H9 (cell line): ENCODE measurements around the gene ABCG1. TPM values are rescaled to one million over a fixed set of nuclear protein-coding genes. Genes with fewer than 3 reads are reported as not detected.

Source experiments
- DNase-seq: peaks from one replicate; pipeline ENCODE4 v3.0.0-alpha.2; 2017
- H2AFZ ChIP-seq: one replicate; pipeline ENCODE4 v1.6.1; 2013; ENCODE audit warnings: mild to moderate bottlenecking, low read length, control low read depth, moderate library complexity
- H2AK5ac ChIP-seq: 2 replicates; pipeline ENCODE4 v1.6.1; 2013; ENCODE audit warnings: low read length, control low read depth, mixed read lengths; ENCODE audit not compliant: insufficient read length
- H2BK120ac ChIP-seq: one replicate; pipeline ENCODE4 v1.6.1; 2013; ENCODE audit warnings: low read depth, mild to moderate bottlenecking, low read length, control low read depth, inconsistent platforms; ENCODE audit not compliant: poor library complexity, severe bottlenecking
- H2BK12ac ChIP-seq: 2 replicates; pipeline ENCODE4 v1.6.1; 2013; ENCODE audit warnings: low read length, control low read depth, mixed read lengths, low read depth; ENCODE audit not compliant: insufficient read length
- H2BK15ac ChIP-seq: 2 replicates; pipeline ENCODE4 v1.6.1; 2013; ENCODE audit warnings: low read depth, low read length, control low read depth
- H2BK20ac ChIP-seq: one replicate; pipeline ENCODE4 v1.6.1; 2013; ENCODE audit warnings: low read depth, mild to moderate bottlenecking, low read length, control low read depth, inconsistent platforms; ENCODE audit not compliant: poor library complexity, severe bottlenecking
- H2BK5ac ChIP-seq: 2 replicates; pipeline ENCODE4 v1.6.1; 2013; ENCODE audit warnings: low read length, control low read depth, mixed read lengths; ENCODE audit not compliant: insufficient read length
- H3K14ac ChIP-seq: 2 replicates; pipeline ENCODE4 v1.6.1; 2013; ENCODE audit warnings: low read length, control low read depth; ENCODE audit not compliant: insufficient read depth
- H3K18ac ChIP-seq: 2 replicates; pipeline ENCODE4 v1.6.1; 2013; ENCODE audit warnings: low read depth, mild to moderate bottlenecking, mixed read lengths, low read length, control low read depth; ENCODE audit not compliant: insufficient read length
- H3K23ac ChIP-seq: 2 replicates; pipeline ENCODE4 v1.6.1; 2013; ENCODE audit warnings: low read length, control low read depth, mixed read lengths, low read depth; ENCODE audit not compliant: insufficient read length
- H3K23me2 ChIP-seq: 2 replicates; pipeline ENCODE4 v1.6.1; 2013; ENCODE audit warnings: low read depth, mild to moderate bottlenecking, mixed read lengths, low read length, control low read depth; ENCODE audit not compliant: insufficient read length, poor library complexity, severe bottlenecking
- H3K27ac ChIP-seq: 2 replicates; pipeline ENCODE4 v1.5.1; 2013; ENCODE audit warnings: low read length, control low read depth, mixed read lengths, low read depth; ENCODE audit not compliant: insufficient read length
- H3K27me3 ChIP-seq: 2 replicates; pipeline ENCODE4 v1.6.1; 2013; ENCODE audit warnings: low read length, control low read depth, inconsistent platforms; ENCODE audit not compliant: insufficient read depth
- H3K4ac ChIP-seq: 2 replicates; pipeline ENCODE4 v1.6.1; 2013; ENCODE audit warnings: low read depth, mild to moderate bottlenecking, control low read depth, inconsistent platforms, low read length, moderate library complexity
- H3K4me1 ChIP-seq: 2 replicates; pipeline ENCODE4 v1.6.1; 2013; ENCODE audit warnings: low read length, control low read depth, inconsistent platforms; ENCODE audit not compliant: insufficient read depth
- H3K4me2 ChIP-seq: 2 replicates; pipeline ENCODE4 v1.6.1; 2013; ENCODE audit warnings: low read length, control low read depth, mixed read lengths; ENCODE audit not compliant: insufficient read length, insufficient read depth
- H3K56ac ChIP-seq: 2 replicates; pipeline ENCODE4 v1.6.1; 2013; ENCODE audit warnings: low read depth, mild to moderate bottlenecking, mixed read lengths, low read length, control low read depth; ENCODE audit not compliant: insufficient read length
- H3K79me1 ChIP-seq: 2 replicates; pipeline ENCODE4 v1.6.1; 2013; ENCODE audit warnings: low read depth, mild to moderate bottlenecking, moderate library complexity, low read length, control low read depth, inconsistent platforms; ENCODE audit not compliant: insufficient read depth, poor library complexity, severe bottlenecking
- H3K79me2 ChIP-seq: 2 replicates; pipeline ENCODE4 v1.6.1; 2013; ENCODE audit warnings: low read length, control low read depth, inconsistent platforms; ENCODE audit not compliant: insufficient read depth
- H3K9ac ChIP-seq: 2 replicates; pipeline ENCODE4 v1.6.1; 2013; ENCODE audit warnings: low read length, control low read depth, mixed read lengths; ENCODE audit not compliant: insufficient read length; ENCODE audit errors: extremely low read depth
- H3K9me3 ChIP-seq: one replicate; pipeline ENCODE4 v1.6.1; 2013; ENCODE audit warnings: low read depth, low read length, inconsistent platforms; ENCODE audit not compliant: control insufficient read depth
- H3T11ph ChIP-seq: one replicate; pipeline ENCODE4 v1.6.1; 2013; ENCODE audit warnings: mild to moderate bottlenecking, low read length, control low read depth, inconsistent platforms
- H4K20me1 ChIP-seq: one replicate; pipeline ENCODE4 v1.6.1; 2013; ENCODE audit not compliant: control insufficient read depth, insufficient read length, insufficient read depth
- H4K5ac ChIP-seq: 2 replicates; pipeline ENCODE4 v1.6.1; 2013; ENCODE audit warnings: low read depth, mild to moderate bottlenecking, mixed read lengths, low read length, control low read depth; ENCODE audit not compliant: insufficient read length
- H4K8ac ChIP-seq: replicated peaks from 2 replicates; pipeline ENCODE4 v1.6.1; 2013; ENCODE audit warnings: low read length, control low read depth, mixed read lengths, low read depth; ENCODE audit not compliant: insufficient read length
- H4K91ac ChIP-seq: 2 replicates; pipeline ENCODE4 v1.6.1; 2013; ENCODE audit warnings: low read depth, mild to moderate bottlenecking, moderate library complexity, mixed read lengths, low read length, control low read depth; ENCODE audit not compliant: insufficient read length
- H3K27ac Mint-ChIP-seq, 3 experiments: 2 replicates in 2 of 3; 3 replicates in 1 of 3; pipeline ENCODE4 v1.8.0; 2020 to 2021; ENCODE audit warnings: mixed read lengths in 3 of 3, mild to moderate bottlenecking in 1 of 3, moderate library complexity in 1 of 3
- H3K27me3 Mint-ChIP-seq: 2 replicates; pipeline ENCODE4 v1.8.0; 2021; ENCODE audit warnings: low read depth, mild to moderate bottlenecking, moderate library complexity, mixed read lengths
- H3K36me3 Mint-ChIP-seq, 3 experiments: 2 replicates in 2 of 3; 3 replicates in 1 of 3; pipeline ENCODE4 v1.8.0; 2020 to 2021; ENCODE audit warnings: low read depth in 3 of 3, mixed read lengths in 3 of 3; ENCODE audit not compliant: insufficient read depth in 1 of 3
- H3K4me1 Mint-ChIP-seq, 2 experiments: 2 replicates each; pipeline ENCODE4 v1.8.0; 2020; ENCODE audit warnings: mixed read lengths in 2 of 2
- H3K4me3 Mint-ChIP-seq, 2 experiments: 2 replicates in 1 of 2; 3 replicates in 1 of 2; pipeline ENCODE4 v1.8.0; 2020 to 2021; ENCODE audit warnings: mild to moderate bottlenecking in 2 of 2, mixed read lengths in 2 of 2, moderate library complexity in 1 of 2
- H3K9me3 Mint-ChIP-seq, 2 experiments: 2 replicates in 1 of 2; 3 replicates in 1 of 2; pipeline ENCODE4 v1.8.0; 2020; ENCODE audit warnings: mild to moderate bottlenecking in 2 of 2, mixed read lengths in 2 of 2, moderate library complexity in 1 of 2
- WGBS: extraction: QIAGEN DNeasy Blood & Tissue Kit; methylation state at CpG from one replicate; pipeline ENCODE4 v1.1.7; 2013; ENCODE audit warnings: missing lambda C conversion rate, low lambda C conversion rate, mixed read lengths; ENCODE audit not compliant: insufficient read length; ENCODE audit errors: extremely low coverage; 5-methylcytosine and 5-hydroxymethylcytosine counted together
- total RNA-seq: library from RNA; stranded (reverse); gene quantifications from 2 replicates; pipeline ENCODE4 v1.2.1, GENCODE V29; 2021
- TF ChIP-seq, protein P1 (sequence below): fragments of 200-600 bp; sonication (generic); conservative IDR thresholded peaks from 3 replicates; pipeline ENCODE4 v1.8.0; 2021; ENCODE audit warnings: antibody characterized with exemption, mild to moderate bottlenecking

Gene ABCG1
- total RNA-seq, 1 experiment from 2014 or later, result 0.83 TPM

DNA sequence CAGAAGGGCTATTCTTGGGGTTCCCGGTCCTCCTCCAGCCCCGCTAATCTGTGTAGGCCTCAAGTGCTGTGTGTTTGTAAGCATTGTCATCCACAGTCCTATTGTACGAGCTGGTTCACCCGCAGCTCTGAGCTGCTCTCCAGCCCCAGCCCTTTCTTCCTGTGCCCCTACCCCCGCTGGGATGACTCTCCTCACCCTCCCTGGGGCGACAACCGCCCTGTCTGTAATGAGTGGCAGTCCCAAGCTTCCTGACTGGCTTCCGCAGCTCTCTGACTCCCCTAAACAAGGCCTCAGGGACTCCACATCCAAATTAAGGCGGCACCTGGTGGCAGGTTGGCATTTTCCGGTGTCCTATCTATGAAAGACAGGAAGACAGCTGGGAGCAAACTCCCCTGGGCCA, 50.4 kb downstream of the ABCG1 start:
- no peak overlapping the region for H3K18ac ChIP-seq
- H3K9me3 ChIP-seq, result no peaks in the 10 kb centered on the region
- H3K23ac ChIP-seq, result no peak overlapping the region
- H2AK5ac ChIP-seq, result no peak overlapping the region
- no peak overlapping the region for H3K4me2 ChIP-seq
- Mint-ChIP-seq H3K36me3 (no peaks in the 10 kb centered on the region), H3K27me3 (no peaks in the 10 kb centered on the region), H3K9me3 (no peaks in the 10 kb centered on the region; a peak in 1 of 5 replicates), H3K27ac (peak overlapping the region; percentile 6 to 65 (median 62); a peak in 3 of 7 replicates), H3K4me3 (no peak overlapping the region), H3K4me1 (peaks cover 3% of the 10 kb centered on the region in 2 experiments; a peak in 2 of 4 replicates)
- no peaks in the 10 kb centered on the region for H3K79me1 ChIP-seq
- no peak overlapping the region for H3K27ac ChIP-seq
- no peak overlapping the region for H2AFZ ChIP-seq
- no peaks in the 10 kb centered on the region for H3K4me1 ChIP-seq
- no peak overlapping the region for H3K56ac ChIP-seq
- no peak overlapping the region for H4K91ac ChIP-seq
- TF ChIP-seq, protein P1, sequence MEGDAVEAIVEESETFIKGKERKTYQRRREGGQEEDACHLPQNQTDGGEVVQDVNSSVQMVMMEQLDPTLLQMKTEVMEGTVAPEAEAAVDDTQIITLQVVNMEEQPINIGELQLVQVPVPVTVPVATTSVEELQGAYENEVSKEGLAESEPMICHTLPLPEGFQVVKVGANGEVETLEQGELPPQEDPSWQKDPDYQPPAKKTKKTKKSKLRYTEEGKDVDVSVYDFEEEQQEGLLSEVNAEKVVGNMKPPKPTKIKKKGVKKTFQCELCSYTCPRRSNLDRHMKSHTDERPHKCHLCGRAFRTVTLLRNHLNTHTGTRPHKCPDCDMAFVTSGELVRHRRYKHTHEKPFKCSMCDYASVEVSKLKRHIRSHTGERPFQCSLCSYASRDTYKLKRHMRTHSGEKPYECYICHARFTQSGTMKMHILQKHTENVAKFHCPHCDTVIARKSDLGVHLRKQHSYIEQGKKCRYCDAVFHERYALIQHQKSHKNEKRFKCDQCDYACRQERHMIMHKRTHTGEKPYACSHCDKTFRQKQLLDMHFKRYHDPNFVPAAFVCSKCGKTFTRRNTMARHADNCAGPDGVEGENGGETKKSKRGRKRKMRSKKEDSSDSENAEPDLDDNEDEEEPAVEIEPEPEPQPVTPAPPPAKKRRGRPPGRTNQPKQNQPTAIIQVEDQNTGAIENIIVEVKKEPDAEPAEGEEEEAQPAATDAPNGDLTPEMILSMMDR, result no peak
- H4K8ac ChIP-seq, result no peak overlapping the region
- no CpG with 5 or more reads among the region's 10 CpGs for WGBS
- no peaks in the 10 kb centered on the region for H3K79me2 ChIP-seq
- H4K5ac ChIP-seq, result no peak overlapping the region
- DNase-seq, result no peak
- no peak overlapping the region for H3K9ac ChIP-seq
- no peaks in the 10 kb centered on the region for H4K20me1 ChIP-seq
- H2BK120ac ChIP-seq, result no peak overlapping the region
- H2BK15ac ChIP-seq, result no peak overlapping the region
- no peak overlapping the region for H3K14ac ChIP-seq
- no peak overlapping the region for H3T11ph ChIP-seq
- H3K27me3 ChIP-seq, result no peaks in the 10 kb centered on the region
- H3K4ac ChIP-seq, result no peak overlapping the region
- no peak overlapping the region for H2BK12ac ChIP-seq
- H2BK20ac ChIP-seq, result no peak overlapping the region
- H3K23me2 ChIP-seq, result no peaks in the 10 kb centered on the region
- no peak overlapping the region for H2BK5ac ChIP-seq
